Activated T-helper 1 cell treated with anti-CD3 and anti-CD28 coated beads, Interleukin-2, amount 50 U/mL, for 16 hours (primary cell): ENCODE measurements around the gene H19.

Experiments used
- DNase-seq, 2 donors: peaks; one replicate each; pipeline ENCODE4 v3.0.0-alpha.2; 2020; ENCODE audit warnings: low read depth in 1 of 2, low spot score in 1 of 2

H19 gene

DNA sequence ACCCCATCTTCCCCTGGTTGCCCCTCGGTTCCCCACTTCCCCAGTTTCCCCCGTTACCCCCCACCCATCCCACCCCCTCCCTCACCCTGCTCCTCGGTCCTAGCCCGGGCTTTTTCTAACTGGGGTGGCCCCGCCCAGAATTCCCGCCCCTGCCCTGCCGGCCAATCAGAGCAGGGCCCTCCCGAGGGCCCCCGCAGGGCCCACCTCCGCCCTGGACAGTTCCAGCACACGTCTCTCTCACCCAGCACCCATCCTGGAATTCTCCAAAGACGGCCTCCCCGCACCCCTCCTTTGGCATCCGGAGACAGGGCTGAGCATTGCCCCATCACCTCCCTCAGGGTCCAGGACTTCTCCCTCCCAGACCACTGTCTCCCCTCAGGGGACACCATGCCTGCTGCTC is at the start of gene H19:
H19 (minus strand) TSS at position 88 of the 400 bp plus-strand sequence.
- no peak for DNase-seq

- no peak for DNase-seq
These were observed 44.3 kb upstream of the H19 start for GRCh38 chr11:2041963-2042362.

DNA sequence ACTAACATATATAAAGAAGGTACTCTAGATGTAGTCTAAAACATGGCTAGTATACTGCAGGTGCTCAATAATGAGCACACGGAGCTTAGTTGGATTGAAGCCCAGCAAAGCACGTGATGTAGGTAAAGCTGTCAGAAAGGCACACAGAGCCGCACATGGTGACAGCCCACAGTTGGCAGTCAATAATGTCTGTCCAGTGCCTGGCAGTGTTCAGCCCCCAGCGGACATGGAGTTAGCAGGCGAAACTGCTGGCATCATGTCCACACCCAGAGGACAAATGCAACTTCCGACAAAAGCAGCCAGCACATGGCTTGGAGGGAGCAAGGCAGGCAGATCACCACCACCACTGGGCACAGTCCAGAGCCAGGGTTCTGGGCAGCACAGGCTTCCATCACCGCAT is 43.5 kb upstream of the H19 start:
- DNase-seq: no peak

- no peak for DNase-seq
These were observed 41.6 kb upstream of the H19 start for GRCh38 chr11:2039198-2039759.

- DNase-seq: no peak
These were observed 39.3 kb upstream of the H19 start for GRCh38 chr11:2036863-2037486.

- no peak for DNase-seq
These were observed 37.7 kb upstream of the H19 start for GRCh38 chr11:2035382-2035781.

GRCh38 chr11:2031058-2031457 is 33.4 kb upstream of the H19 start:
- DNase-seq: no peak

- no peak for DNase-seq
These were observed 30.1 kb upstream of the H19 start for GRCh38 chr11:2027708-2028107.

DNA sequence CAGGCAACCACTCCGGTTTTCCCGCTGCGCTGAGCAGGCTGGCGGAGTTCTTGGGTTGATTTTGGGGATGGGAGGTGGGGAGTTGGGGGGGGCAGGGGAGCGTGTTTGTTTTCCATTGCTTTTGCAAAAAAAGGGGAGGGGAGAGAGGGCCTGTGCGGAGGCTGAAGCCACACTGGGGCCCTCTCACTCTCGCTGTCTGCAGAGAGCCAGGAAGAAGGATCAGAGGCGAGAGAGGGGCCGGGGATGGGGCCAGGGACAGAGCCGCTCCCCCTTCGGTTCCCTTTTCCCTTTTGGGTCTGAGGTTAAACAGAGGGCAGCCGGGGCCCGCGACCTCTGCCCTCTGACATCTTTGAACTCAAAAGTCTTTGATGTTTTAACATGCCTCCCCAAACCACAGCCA is 17.4 kb upstream of the H19 start:
- DNase-seq: no peak

DNA sequence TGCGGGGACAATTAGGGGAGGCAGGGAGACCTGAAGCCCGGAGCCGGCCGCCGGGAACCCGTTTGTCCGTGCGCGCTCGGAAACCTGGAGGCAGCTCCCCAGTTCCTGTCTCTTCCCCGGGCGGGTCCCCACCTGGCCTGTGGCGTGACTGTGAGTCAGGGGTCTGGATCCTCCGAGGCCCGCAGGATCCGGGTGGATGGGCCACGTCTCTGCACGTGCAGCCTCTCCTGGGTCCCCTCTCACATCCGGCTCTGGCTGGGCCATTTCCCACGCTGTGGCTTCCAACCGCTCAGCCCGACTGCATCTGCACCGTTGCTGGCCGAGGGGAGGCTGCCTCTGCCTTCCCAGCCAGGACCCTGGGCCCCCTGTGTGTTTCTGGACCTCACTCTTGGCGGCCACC is 14.8 kb upstream of the H19 start:
- no peak for DNase-seq

- DNase-seq: no peak
These were observed 6.8 kb upstream of the H19 start for GRCh38 chr11:2004466-2004865.

DNA sequence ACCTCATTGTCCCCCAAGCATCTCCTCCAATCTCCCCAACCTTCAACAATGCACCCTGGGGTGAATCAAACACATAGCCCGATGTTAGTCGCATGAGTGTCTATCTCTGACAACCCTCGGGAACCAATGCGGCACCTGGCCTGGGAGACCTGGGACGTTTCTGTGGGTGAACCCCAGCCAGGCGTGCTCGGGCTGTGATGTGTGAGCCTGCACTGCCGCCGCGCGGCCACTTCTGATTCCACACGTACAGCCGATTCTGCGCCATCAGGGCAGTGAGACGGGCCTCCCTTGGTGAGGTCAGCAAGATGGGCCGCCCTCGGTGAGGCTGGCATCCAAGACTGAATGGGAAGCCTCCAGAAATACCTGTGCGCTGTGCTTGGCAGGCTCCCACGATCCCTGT is 5.2 kb upstream of the H19 start:
- no peak for DNase-seq

DNA sequence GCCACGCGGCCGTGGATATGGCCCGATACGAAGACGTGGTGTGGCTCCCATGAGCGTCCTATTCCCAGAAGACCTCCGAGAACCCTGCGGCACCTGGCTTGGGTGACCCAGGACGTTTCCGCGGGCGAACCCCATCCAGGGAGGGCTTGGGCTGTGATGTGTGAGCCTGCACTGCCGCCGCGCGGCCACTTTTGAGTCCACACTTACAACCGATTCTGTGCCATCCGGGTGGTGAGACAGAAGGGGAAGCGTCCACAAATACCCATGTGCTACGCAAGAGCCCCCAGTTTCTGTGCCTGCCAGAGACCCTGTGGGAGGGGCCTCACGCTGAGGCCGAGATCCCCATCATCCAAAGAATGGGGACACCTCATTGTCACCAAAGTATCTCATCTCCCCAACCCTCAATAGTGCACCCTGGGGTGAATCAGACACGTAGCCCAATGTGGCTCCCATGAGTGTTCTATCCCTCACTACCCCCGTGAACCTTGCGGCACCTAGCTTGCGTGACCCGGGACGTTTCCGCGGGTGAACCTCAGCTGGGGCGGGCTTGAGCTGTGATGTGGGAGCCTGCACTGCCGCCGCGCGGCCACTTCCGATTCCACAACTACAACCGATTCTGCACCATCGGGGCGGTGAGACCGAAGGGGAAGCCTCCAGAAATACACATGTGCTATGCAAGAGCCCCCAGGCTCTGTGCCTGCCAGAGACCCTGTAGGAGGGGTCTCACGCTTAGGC is 4.6 kb upstream of the H19 start:
- no peak for DNase-seq

GRCh38 chr11:1998861-1999260 is 1.2 kb upstream of the H19 start:
- no peak for DNase-seq

- no peak for DNase-seq
These were observed 648 bp upstream of the H19 start for GRCh38 chr11:1998290-1998689.

DNA sequence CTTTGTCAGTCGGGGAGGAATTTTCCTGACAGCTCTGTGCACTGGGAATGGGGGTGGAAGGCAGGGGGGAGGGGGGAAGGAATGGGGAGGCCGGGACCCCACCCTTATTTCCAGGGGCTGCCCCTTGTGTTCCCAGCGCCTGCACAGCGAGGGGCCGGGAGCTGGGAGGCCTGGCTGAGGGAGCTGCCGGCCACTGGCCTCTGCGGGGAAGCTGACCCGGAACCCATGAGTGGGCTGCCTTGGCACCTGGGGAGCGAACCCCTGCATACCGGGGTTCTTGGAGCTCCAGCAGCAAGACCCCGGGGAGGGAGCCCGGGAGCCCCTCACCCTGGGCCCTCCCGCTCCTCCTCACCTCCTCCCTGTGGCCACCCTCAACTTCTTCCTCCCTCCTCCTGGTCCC is 3.5 kb downstream of the H19 start:
- DNase-seq: no peak

DNA sequence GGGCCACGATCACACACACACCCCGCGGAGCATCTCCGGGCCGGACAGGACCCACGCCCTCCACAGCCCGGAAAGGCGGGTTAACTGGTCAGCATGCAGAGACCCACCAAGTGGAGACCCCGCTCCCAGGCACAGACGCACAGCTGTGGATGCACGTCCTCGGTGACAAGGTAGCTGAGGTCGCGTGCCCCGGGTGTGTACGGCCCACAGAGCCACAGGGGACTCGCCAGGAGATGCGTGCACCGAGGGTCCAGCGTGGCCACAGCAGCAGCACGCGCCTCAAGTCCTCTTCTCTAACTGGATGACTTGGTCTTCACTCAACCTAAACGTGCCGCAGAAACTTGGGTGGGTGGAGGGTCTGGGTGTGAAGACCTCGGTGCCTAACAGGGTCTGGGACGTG is 5.5 kb downstream of the H19 start:
- no peak for DNase-seq

DNA sequence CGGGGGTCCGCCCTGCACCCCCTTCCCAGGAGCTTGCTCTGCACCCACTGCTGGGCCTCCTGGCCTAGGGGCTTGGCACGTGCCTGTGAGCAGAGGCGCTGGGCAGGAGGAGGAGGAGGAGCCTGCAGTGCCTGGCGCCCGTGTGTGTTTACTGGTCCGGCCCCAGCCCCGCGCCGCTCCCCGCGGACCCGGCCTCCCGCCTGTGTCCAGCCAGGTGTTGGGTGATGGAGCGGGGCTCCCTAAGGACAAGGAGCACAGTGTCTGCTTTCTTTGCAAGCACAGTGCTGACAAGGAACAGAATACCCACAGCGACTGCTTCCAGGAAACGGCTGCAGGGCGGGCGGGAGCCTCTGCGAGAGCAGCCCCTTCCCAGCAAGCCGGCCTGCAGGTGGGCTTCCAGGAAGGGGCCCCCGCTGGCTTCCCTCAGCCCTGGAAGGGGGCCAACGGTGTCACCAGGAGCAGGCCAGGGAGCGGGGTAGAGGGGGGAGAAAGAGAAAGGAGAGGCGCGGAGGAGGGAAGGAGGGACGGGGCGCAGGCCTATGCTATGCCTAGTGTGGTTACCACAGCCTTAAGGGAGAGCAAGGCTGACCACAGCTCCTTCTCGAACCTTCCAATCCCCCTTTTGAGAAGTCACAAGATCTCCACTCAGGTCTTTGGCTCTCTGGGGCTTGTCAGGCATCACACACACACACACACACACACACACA is 6.6 kb downstream of the H19 start:
- DNase-seq: no peak

- DNase-seq: no peak
These were observed 7.7 kb downstream of the H19 start for GRCh38 chr11:1989953-1990352.

DNA sequence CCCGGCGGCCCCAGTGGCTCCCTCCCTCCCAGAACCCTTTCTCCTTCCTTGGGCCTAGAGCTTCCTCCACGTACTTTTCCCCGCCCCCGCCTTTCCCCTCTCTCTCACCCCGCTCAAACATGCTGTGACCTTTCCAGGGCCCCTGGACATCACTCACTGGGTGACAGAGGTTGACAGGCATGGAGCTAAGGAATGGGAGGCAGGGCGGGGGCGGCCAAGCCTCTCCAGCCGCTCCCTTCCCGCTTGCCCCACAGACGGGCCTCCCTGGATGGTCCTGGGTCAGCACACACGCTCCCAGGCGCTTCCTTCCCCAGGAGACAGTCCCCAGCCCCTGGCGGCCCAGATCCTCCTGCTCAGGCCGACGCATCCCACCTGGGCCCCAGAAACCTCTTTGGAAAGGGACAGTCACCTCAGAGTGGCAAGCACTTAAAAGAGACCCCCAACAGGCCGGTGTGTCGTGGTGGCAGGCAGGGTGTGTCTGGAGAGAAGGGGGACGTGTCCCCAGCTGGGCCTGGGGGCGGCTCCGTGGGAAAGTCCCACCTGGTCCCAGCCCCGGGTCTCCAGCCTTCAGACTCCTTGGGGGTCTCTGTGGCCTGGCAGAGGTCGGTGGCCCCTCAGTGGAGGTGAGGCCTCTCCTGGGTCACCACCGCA is 8.8 kb downstream of the H19 start:
- no peak for DNase-seq

DNA sequence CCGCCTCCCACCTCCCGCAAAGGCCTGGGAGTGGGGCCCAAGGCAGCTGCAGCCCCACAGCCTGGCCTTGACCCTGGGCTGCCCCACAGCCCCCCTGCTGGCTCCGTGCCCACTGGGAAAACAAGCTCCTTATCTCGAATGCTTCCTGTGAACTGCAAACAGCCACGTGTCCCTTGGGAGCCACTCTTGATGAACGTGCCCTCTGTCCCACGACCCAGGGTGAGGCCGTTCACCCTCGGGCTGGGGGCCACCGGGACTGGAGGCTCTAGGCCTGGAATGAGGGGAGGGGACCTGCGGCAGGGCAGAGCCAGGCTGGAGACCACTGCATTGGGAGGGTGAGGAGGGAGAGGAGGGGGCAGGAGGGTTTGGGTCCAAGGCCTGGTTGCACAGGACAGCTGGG is 9.5 kb downstream of the H19 start:
- DNase-seq: no peak

- no peak for DNase-seq
These were observed 10.6 kb downstream of the H19 start for GRCh38 chr11:1987024-1987423.
